Measurements from ENCODE around the gene ACTRT3.
A peak's percentile ranks its signal among the peaks of the same experiment; 100 is the strongest.

ACTRT3 gene

DNA sequence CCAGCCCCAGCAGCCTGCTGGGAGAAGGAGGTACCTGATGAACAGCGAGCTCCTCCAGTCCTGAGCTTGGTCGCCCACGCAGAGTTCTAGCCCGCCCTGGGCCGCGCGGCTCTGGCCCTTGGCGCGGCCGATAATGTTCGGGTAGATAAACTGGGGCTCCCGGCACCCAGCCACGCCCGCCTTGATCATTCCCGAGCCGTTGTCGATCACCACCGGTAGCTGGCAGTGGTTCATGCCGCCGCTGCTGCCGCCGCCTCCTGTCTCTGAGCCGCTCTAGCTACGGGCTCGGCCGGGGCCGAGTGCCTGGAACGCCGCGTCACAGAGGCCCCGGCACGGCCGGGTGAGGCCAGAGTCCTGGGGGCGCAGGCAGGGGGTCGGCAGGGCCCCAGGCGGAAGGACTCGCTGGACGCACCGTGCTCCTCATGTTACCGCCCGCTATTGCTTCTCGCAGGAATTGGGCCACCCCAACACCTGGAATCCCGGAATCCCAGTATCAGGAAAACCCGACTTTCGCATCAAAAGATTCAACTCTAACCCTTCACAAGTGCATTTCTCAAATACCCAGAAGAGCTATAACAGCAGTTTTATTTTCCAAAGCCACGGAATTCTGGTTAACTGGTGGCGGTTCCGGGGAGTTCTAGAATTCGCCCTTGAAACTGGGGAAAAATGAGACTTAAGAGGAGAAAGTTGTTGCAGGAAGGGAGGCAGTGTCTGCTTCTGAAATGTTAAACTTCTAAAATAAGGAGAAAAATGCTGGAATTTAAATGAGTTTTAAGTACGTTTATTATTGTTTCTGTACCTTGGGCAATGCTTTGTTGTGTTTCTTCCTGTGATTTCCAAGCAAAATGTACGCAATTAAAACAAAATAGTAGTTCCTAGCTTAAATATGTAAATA, at the start of gene ACTRT3:
Gene ACTRT3, minus strand, starts transcription at position 275 of the 895 bp plus-strand sequence. Its CDS starts 41 bp downstream, at position 234.
- DNase-seq (ENCODE audit: low spot score) (no peak), FAIRE-seq (no peak)

DNA sequence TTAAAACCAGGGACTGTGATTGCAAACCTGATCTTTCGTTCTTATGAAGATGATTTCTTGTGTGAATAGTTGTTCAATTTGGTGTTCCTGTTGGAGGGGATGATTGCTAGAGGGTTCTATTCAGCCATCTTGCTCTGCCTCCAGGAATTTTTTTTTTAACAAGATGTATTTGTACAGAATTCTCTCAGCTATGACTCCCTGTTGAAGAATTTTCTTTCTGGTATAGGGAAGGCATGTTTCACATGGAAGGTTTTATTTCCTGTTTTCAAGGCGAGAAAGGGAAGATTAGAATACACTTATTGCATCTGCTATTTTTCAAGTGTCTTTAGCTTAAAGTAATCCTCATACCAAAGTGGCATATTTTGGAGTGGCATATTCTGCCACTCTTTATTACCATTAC, 49.0 kb upstream of the ACTRT3 start:
- DNase-seq (ENCODE audit: low spot score) (peak; percentile 21), FAIRE-seq (no peak)

DNA sequence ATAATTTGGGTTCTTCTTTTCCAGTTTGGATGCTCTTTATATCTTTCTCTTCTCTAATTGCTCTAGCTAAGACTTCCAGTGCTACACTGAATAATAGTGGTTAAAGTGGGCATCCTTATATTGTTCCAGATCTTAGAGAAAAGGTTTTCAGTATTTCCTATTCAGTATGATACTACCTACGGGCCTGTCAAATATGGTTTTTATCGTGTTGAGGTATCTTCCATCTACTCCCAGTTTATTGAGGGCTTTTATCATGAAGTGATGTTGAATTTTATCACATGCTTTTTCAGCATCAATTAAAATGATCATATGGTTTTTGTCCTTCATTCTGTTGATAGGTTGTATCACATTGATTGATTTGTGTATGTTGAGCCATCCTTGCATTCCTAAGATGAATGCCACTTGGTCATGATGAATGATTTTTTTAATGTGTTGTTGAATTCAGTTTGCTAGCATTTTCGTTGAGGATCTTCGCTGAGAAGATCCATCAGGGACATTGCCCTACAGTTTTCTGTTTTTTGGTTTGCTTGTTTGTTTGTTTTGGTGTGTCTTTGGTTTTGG, 46.3 kb upstream of the ACTRT3 start:
- FAIRE-seq: no peak
- DNase-seq (ENCODE audit: low spot score): no peak

DNA sequence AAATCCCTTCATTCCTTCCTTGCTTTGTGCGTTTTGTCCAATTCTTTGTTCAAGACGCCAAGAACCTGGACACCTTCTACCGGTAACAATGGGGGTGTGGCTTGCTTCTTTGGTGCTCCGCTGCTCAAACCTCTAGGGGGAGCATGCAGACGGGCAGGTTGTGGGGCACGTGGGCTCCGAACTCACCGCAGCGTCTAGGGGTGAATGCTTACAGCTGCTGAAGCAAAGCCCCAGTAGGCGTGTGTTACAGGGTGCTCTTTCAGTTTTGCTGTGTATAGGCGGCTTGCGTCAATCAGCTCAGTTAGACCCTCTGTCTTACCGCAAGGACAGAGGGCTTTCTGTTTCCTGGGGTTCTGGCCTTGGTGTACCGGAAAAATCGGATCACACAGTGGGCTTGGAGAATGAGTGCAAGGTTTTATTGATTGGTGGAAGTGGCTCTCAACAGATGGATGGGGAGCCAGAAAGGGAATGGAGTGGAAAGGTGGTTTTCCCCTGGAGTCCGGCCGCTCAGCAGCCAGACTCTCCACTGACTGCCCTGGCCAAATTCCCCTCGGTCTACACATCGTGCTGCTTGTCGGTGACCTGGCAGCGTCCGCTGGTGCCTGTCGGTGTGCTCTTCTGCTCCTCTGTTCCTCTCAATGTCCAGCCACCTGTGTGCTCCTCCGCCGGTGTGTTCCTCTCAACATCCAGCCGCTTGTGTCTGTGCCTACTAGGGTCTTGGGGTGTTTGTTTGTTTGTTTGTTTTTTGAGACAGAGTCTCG, 44.6 kb upstream of the ACTRT3 start:
- FAIRE-seq (no peak), DNase-seq (ENCODE audit: low spot score) (no peak)

DNA sequence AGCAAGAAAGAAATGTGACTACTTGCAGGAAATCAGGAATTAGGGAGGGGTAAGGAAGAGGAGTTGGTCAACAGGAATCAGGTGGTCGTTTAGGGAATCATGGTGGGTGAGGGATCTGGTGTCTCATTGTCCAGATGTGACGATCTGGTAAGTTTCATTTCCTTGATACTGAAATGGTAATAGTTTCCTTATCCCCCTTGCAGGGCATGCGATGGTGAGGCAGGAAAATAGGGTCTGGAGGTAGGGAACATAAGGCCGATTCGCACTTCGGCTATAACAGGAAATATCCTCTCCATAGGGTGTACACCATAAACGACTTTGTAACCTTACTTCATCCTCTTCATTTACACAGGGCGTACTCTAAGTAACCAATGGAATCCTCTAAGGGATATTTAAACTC, 43.9 kb upstream of the ACTRT3 start:
- DNase-seq (ENCODE audit: low spot score) (no peak), FAIRE-seq (no peak)

DNA sequence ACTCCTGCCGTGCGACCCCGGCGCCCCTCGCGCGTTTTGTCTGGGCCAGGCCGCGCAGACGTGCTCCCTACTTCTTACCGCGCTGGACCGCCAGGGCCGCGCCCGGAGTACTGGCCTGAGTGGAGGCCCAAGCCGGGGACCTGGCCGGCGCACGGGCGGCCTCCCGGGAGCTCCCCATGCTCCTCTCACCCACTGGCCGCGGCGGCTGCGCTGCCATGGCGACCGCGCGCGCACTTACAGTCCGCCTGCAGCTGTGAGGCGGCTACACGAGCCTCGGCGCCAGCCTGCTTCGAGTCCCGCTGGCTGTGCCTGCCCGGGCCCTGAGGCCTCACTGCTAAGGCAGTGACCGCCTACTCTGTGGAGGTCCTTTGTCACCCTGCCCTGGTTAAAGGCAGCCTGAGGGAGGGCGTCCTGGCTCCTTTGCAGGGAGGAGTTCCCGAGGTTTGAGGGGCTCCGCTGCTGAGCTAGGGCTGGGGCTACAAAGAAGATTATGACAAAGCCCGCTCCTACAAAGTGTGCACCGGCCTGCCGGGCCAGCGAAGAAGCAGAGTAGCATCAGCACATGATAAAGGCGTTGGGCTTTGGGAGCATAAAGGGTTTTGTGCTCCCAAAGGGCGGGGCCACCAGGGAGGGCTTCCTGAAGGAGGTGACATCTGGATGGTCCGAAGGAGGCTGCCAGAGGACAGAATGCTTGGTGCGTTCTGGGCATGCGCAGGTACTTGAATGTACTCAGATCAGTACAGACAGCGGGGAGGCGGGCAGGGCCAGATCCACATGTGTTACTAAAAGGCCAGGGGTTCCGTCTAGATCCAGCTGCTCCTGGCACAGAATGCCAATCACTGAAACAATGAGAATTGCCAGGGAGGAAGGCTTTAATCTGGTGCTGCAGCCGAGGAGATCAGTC, 43.2 kb upstream of the ACTRT3 start, which contains the start of the genes LRRC34 and LRRIQ4:
Gene LRRC34, minus strand, starts transcription at position 573 of the 904 bp plus-strand sequence. Its CDS starts 356 bp downstream, at position 217.
Gene LRRIQ4, plus strand, starts transcription at position 539 of the 904 bp plus-strand sequence. CDS start 9,052 bp downstream, outside the sequence.
- FAIRE-seq (no peak), DNase-seq (ENCODE audit: low spot score) (peak; percentile 29)

DNA sequence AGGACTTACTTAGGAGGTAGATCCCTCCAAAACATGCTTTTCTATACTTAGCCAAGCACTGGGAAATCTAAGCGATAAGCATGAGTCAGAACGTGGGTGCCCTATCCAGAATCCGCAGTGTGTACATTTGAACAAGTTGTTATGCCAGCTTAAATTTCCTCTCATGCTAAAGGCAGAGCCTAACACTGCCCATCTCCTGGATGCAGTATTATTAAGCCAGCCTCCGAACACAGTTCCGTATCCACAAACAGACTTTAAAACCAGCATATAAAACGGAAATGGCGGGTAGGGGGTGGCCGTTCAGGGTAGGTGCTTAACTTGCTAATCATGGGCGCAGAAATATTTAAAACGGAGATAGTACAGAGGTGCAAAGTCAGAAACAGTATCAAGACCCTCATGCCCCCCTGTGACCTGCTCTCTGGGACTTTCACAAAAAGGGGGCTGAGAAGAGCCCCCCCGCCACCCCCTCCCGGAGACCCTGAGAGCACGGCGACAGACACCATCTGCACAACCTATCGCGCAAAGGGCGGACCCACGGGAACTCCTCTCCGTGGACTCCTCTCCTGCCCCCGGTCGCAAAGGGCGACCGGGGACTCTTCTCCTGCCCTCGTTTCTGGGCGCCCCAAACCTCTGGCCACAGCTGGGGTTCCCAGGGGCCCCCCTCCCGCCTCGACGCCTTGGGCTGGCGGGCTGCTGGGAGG, 42.4 kb upstream of the ACTRT3 start:
- DNase-seq (ENCODE audit: low spot score): no peak
- no peak for FAIRE-seq

DNA sequence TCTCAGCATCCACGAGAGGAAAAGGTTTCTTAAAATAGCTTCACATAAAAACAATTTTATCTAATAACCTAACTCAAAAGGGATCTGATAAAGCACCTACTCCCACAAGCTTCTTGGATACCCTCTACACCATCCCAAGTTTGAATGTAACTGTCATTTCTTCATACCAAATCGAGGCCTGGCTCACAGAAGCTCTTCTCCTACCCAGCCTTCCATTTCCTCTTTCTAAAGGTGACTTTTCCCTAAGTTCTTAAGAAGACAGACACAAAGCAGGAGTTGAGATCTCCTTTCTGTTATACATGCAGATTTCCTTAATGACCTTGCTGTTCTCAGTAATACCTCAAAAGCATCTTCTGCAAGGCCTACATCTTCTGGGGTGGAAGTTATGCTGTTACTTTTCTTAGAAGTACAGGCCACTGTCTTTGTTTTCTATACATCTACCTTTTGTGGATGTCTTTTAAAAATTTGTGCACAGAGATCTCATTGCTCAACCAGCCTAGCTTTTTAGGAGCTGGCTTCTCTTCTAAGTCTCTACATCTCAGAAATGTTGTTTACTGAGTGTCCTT, 40.0 kb upstream of the ACTRT3 start:
- DNase-seq (ENCODE audit: low spot score) (no peak), FAIRE-seq (no peak)

DNA sequence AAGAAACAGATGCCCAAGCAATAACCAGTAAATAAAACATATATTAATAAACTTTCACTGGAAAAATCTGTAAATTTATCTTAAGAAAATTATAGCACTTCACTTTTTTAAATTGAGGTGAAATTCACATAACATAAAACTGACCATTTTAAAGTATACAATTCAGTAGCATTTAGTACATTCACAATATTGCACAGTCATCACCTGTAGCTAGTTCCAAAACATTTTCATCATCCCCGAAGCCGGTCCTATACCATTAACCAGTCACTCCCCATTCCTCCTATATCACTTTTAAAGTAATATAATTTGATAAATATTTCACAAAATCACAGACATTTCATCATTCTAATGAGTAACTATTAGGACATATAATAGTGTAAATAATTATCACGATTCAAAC, 35.3 kb upstream of the ACTRT3 start:
- no peak for DNase-seq (ENCODE audit: low spot score)
- FAIRE-seq: no peak

DNA sequence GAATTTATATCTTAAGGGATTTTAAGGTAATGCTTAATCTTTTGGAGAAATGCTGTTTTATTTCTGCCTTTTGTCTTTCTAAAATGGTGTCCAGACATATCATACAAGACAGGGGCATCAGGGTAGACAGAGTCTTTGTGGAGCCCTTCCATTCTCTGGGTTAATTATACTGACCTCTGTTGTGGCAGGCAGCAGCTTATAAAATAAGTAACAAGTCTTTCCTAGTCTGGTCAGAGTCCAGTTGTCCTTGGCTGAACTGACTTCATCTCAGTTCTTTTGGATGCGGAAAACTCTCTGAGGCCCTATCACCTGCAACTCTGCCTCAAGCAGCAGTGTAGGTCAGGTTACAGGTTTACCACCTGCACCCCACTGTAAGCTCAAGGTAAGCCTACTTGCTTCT, 23.0 kb upstream of the ACTRT3 start:
- FAIRE-seq (no peak), DNase-seq (ENCODE audit: low spot score) (no peak)

DNA sequence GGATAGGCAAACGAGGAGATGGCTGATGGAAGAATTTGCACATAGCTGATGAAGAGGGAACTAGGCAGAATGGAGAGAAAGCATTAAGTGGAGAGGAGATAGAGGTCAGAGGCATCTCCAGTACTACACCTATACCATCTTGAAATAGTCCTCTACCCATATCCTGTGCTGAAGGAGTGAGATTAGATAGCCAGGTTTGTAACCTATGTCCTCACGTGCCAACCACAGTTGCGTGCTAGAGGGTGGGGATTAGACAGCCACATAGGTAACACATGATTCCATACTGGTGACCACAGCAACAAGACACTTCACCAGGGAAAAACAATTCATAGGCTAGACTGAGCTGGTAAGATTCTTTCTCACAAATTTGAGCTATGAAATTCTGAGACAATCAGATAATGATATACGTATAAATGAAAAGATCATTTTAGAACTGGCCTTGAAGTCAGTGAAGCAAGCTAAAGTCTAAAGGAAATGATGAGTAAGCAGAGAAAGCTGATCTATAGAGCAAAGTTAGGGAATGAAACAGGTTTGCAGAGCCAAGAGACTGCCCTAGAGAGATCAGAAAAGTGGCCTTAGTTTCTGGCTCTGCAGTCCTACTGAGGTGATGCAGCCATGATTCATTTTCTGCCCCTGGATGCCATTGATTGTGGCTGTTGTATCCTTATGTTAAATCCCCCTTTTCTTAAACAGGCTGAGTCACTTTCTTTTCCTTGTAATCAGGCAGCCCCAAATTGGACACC, 21.5 kb upstream of the ACTRT3 start:
- FAIRE-seq (no peak), DNase-seq (ENCODE audit: low spot score) (peak; percentile 19)

DNA sequence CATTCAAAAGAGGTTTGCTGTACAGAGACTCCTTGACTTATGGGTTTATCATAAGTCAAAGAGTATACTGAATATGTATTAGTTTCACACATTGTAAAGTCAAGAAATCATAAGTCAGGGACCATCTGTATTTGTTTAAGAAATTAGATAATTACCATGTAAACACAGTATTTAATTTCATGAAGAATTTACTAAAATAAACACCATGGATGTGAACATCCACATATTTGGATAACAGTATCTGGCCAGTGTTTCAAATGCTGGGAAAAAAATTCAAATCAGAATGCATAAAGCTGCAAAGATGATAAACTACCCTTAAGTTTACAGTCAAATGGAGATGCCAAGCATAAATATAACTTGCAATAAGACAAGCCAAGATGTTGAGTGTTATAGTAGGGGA, 20.9 kb upstream of the ACTRT3 start:
- FAIRE-seq: no peak
- DNase-seq (ENCODE audit: low spot score): no peak

DNA sequence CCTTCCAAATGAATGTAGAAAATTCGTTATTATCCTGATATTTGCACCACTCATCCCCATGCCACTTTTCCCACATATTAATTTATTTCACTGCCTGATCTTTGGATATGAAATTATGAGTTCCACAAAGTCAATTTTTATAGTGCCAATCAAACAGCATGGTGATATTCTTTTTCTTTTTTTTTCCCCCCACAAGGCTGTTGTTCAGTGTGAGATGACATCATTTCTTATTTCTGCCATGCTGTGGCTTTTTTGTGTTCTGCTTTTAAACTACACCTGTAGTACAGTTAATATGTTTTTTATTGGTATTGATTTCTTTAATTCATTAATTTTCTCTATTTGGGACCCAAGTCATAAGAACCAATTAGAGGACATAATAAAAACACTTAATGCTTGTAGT, 18.4 kb upstream of the ACTRT3 start:
- FAIRE-seq (no peak), DNase-seq (ENCODE audit: low spot score) (no peak)

DNA sequence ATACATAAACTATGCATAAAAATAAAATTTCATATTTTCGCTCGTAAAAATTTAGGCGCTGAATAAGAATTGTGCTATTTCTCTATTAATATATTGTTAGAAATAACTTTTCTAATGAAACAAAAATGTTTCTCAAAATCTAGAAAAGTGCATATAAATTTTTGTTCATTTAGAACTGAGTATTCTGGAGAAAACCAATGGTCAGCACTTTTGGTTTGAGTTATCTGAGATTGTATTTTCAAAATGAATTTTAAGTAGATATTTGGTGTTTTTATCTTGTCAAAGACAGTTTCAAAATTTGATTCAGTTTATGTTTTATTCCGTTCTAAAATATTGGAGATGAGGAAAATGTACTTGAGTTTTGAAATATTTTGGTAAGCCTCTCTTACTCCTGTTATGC, 17.8 kb upstream of the ACTRT3 start:
- FAIRE-seq (no peak), DNase-seq (ENCODE audit: low spot score) (no peak)

DNA sequence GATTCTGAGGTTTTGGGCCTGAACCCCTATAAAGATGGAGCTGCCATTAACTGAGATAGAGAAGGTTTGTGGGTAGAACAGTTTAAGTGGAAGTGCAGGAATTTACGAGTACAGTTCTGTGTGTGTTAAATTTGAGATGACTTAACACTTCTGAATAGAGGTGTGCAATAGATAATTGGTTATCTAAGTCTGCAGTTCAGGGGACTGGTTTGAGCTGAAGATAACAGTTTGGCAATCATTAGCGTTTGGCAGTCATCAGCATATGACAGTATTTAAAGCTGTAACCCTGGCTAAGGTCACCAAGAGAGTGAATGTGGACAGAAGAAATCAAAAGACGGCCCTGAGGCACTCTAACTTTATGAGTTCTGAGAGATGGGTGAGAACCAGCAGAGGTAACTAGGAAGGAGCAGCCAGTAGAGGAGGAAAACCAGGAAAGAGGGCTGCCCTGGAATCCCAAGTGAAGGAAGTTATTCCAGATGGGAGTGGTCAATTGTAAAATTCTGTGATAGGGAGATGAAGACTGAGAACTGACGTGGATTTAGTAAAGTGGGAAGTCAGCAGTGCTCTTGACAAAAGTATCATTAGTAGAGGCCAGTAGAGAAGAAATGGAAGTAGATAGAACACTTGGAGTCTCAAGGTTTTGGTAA, 12.0 kb upstream of the ACTRT3 start:
- DNase-seq (ENCODE audit: low spot score) (no peak), FAIRE-seq (no peak)

DNA sequence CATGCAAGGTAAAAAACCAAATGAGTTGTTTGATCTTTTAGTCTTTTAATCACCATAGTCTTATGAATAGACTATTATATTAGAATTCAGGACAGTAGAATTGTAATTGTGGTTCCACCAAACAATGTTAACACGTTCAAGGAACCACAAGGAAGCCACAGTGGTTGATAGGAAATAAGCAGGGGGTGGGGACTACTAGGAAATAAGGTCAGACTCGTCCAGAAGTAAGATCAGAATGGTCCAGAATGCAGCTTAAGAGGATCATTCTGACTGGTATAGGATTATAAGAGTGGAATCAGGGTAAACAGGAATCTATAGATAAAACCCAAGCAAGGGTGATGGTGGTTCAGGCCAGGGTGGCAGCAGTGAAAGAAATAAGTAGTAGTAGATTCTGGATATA, 11.4 kb upstream of the ACTRT3 start:
- no peak for DNase-seq (ENCODE audit: low spot score)
- FAIRE-seq: no peak

DNA sequence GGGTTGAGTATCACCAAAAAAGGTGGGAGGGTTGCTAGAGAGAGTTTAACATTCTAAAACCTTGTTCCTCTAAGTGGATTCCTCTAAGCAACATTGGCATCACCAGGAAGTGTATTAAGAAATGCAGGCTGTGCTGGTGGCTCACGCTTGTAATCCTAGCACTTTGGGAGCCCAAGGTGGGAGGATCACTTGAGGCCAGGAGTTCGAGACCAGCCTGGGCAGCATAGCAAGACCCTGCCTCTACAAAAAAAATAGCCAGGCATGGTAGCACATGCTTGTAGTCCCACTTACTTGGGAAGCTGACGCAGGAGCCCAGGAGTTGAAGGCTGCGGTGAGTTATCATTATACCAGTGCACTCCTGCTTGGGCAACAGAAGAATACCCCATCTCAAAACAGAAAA, 8.5 kb upstream of the ACTRT3 start:
- no peak for DNase-seq (ENCODE audit: low spot score)
- no peak for FAIRE-seq

DNA sequence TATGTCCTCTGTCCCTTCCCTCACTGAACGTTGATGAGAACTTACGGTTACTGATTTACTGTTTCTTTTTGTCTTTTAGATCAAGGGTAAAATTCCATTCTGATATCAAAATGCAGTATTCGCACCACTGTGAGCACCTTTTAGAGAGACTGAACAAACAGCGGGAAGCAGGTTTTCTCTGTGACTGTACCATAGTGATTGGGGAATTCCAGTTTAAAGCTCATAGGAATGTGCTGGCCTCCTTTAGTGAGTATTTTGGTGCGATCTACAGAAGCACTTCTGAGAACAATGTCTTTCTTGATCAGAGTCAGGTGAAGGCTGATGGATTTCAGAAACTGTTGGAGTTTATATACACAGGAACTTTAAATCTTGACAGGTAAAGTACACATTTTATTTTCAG, 4.8 kb upstream of the ACTRT3 start:
- DNase-seq (ENCODE audit: low spot score): no peak
- no peak for FAIRE-seq
